ENCODE measurements around the gene SPAG7. TPM values are rescaled to one million over a fixed set of nuclear protein-coding genes. Genes with fewer than 3 reads are reported as not detected.
"Not testable (repeated sequence)": the region's sequence is repeated elsewhere in the genome, so short reads cannot be mapped to it uniquely, and the experiment has no call there.

Gene SPAG7
- total and polyA plus RNA-seq, 4 donors = 38.8 to 109 (median 45.9) TPM

DNA sequence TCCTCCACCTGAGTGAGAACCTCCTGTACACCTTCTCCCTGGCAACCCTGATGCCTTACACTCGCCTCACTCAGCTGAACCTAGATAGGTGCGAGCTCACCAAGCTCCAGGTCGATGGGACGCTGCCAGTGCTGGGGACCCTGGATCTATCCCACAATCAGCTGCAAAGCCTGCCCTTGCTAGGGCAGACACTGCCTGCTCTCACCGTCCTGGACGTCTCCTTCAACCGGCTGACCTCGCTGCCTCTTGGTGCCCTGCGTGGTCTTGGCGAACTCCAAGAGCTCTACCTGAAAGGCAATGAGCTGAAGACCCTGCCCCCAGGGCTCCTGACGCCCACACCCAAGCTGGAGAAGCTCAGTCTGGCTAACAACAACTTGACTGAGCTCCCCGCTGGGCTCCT lies 34.9 kb downstream of the SPAG7 start:
- ATAC-seq (ENCODE audit: low FRiP score) = no peak
- 91 to 92% methylated on average over 12 of the region's 12 CpGs for WGBS, 2 donors
- intact Hi-C loops (cut with DNase I) = no loop called here
- Histone ChIP-seq H3K9me3 (ENCODE audit: control insufficient read depth, low read length) (no peaks in the 10 kb centered on the region), H3K27me3 (ENCODE audit: control insufficient read depth in 1 of 2, insufficient read depth in 2 of 2, low read length in 1 of 2) (no peaks in the 10 kb centered on the region), H3K27ac (ENCODE audit: low read depth in 1 of 2, low read length in 2 of 2) (no peak overlapping the region), H3K36me3 (ENCODE audit: control insufficient read depth in 1 of 2, insufficient read depth in 2 of 2, low read length in 1 of 2) (no peaks in the 10 kb centered on the region), H3K4me1 (ENCODE audit: control insufficient read depth in 1 of 2, insufficient read depth in 2 of 2, low read length in 2 of 2) (no peaks in the 10 kb centered on the region), H3K4me3 (ENCODE audit: low read length in 2 of 2) (no peak overlapping the region)
- DNase-seq = no peak

DNA sequence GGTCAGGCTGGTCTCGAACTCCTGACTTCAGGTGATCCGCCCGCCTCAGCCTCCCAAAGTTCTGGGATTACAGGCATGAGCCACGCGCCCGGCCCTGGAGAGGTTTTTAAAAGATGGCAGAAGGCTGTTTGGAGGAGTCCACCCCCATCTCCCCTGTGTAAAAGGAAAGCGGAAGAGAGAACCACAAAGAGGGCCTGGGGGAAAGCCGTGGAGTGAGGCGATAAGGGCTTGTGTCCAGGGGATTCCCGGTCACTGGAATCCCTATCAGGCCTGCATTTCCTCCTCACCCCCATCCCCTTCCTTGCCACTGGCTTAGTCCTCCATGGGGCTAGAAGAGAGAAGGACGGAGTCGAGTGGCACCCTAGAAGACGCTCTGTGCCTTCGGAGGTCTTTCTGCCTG lies 35.7 kb downstream of the SPAG7 start, which contains the start of gene GP1BA:
Gene GP1BA (plus strand): TSS at position 315 of the 400 bp plus-strand sequence. CDS start 328 bp downstream, outside the sequence.
- WGBS, 2 donors = 86 to 89% methylated on average over 14 of the region's 14 CpGs
- no peak within 1 kb of the TSS for H3K4me3 ChIP-seq (ENCODE audit: low read length in 2 of 2)
- H3K4me1 ChIP-seq (ENCODE audit: control insufficient read depth in 1 of 2, insufficient read depth in 2 of 2, low read length in 2 of 2) = no peaks in the 10 kb centered on the region
- no peaks in the 10 kb centered on the region for H3K27me3 ChIP-seq (ENCODE audit: control insufficient read depth in 1 of 2, insufficient read depth in 2 of 2, low read length in 1 of 2)
- intact Hi-C loops (cut with DNase I) = no loop called here
- DNase-seq (no peak), ATAC-seq (ENCODE audit: low FRiP score) (no peak)
- H3K36me3 ChIP-seq (ENCODE audit: control insufficient read depth in 1 of 2, insufficient read depth in 2 of 2, low read length in 1 of 2) = no peaks in the 10 kb centered on the region
- no peak within 1 kb of the TSS for H3K27ac ChIP-seq (ENCODE audit: low read depth in 1 of 2, low read length in 2 of 2)
- H3K9me3 ChIP-seq (ENCODE audit: control insufficient read depth, low read length) = no peaks in the 10 kb centered on the region

DNA sequence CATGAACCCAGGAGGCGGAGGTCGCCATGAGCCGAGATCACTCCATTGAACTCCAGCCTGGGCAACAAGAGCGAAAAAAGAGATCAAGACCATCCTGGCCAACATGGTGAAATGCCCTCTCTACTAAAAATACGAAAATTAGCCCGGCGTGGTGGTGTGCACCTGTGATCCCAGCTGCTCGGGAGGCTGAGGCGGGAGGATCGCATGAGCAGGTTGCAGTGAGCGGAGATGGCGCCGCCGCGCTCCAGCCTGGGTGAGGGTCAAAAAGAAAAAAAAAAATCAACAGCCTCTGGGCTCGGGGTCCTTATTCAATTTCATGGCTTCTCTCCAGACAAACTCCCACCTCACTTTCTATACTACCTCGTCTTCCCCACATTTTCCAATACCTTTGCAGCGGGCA lies 38.7 kb downstream of the SPAG7 start:
- Histone ChIP-seq H3K4me3 (ENCODE audit: low read length in 2 of 2) (no peak overlapping the region), H3K4me1 (ENCODE audit: control insufficient read depth in 1 of 2, insufficient read depth in 2 of 2, low read length in 2 of 2) (no peaks in the 10 kb centered on the region), H3K27me3 (ENCODE audit: control insufficient read depth in 1 of 2, insufficient read depth in 2 of 2, low read length in 1 of 2) (no peaks in the 10 kb centered on the region), H3K36me3 (ENCODE audit: control insufficient read depth in 1 of 2, insufficient read depth in 2 of 2, low read length in 1 of 2) (no peaks in the 10 kb centered on the region), H3K9me3 (ENCODE audit: control insufficient read depth, low read length) (no peaks in the 10 kb centered on the region), H3K27ac (ENCODE audit: low read depth in 1 of 2, low read length in 2 of 2) (no peak overlapping the region)
- no peak for DNase-seq
- intact Hi-C loops (cut with DNase I) = no loop called here
- ATAC-seq (ENCODE audit: low FRiP score) = no peak
- WGBS, 2 donors = 95 to 98% methylated on average over 18 of the region's 18 CpGs

DNA sequence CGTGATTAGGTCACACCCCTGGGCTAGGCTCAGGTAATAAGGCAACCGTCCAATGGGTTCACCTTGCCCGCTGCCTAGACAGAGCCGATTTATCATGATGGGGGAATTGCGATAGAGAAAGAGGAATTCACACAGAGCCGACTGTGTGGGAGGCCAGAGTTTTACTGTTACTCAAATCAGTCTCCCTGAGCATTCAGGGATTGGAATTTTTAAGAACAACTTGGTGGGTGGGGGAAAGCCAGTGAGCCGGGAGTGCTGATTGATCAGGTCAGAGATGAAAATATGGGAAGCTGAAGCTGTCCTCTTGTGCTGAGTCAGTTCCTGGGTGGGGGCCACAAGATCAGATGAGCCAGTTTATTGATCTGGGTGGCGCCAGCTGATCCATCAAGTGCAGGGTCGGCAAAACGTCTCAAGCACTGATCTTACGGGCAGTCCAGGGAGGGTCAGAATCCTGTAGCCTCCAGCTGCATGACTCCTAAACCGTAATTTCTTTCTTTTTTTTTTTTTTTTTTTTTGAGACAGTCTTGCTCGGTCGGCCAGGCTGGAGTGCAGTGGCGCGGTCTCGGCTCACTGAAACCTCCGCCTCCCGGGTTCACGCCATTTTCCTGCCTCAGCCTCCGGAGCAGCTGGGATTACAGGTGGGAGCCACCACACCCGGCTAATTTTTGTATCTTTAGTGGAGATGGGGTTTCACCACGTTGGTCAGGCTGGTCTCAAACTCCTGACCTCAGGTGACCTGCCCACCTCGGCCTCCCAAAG lies 40.9 kb downstream of the SPAG7 start:
- H3K4me3 ChIP-seq (ENCODE audit: low read length in 2 of 2); DNase-seq; H3K27me3 ChIP-seq (ENCODE audit: control insufficient read depth in 1 of 2, insufficient read depth in 2 of 2, low read length in 1 of 2); H3K4me1 ChIP-seq (ENCODE audit: control insufficient read depth in 1 of 2, insufficient read depth in 2 of 2, low read length in 2 of 2); H3K9me3 ChIP-seq (ENCODE audit: control insufficient read depth, low read length); H3K27ac ChIP-seq (ENCODE audit: low read depth in 1 of 2, low read length in 2 of 2); H3K36me3 ChIP-seq (ENCODE audit: control insufficient read depth in 1 of 2, insufficient read depth in 2 of 2, low read length in 1 of 2); intact Hi-C loops (cut with DNase I); ATAC-seq (ENCODE audit: low FRiP score): not testable (repeated sequence)
- 79 to 83% methylated on average over 23 to 24 of the region's 24 CpGs for WGBS, 2 donors

GRCh38 chr17:4921320-4921719 lies 46.3 kb downstream of the SPAG7 start:
- whole genome bisulfite sequencing, 2 donors = 93 to 95% methylated on average over 4 of the region's 4 CpGs
- Histone ChIP-seq H3K36me3 (ENCODE audit: control insufficient read depth in 1 of 2, insufficient read depth in 2 of 2, low read length in 1 of 2) (no peaks in the 10 kb centered on the region), H3K27ac (ENCODE audit: low read depth in 1 of 2, low read length in 2 of 2) (no peak overlapping the region), H3K4me1 (ENCODE audit: control insufficient read depth in 1 of 2, insufficient read depth in 2 of 2, low read length in 2 of 2) (no peaks in the 10 kb centered on the region), H3K4me3 (ENCODE audit: low read length in 2 of 2) (no peak overlapping the region), H3K27me3 (ENCODE audit: control insufficient read depth in 1 of 2, insufficient read depth in 2 of 2, low read length in 1 of 2) (no peaks in the 10 kb centered on the region), H3K9me3 (ENCODE audit: control insufficient read depth, low read length) (no peaks in the 10 kb centered on the region)
- ATAC-seq (ENCODE audit: low FRiP score) (no peak), DNase-seq (no peak)
- intact Hi-C loops (cut with DNase I) = no loop called here

DNA sequence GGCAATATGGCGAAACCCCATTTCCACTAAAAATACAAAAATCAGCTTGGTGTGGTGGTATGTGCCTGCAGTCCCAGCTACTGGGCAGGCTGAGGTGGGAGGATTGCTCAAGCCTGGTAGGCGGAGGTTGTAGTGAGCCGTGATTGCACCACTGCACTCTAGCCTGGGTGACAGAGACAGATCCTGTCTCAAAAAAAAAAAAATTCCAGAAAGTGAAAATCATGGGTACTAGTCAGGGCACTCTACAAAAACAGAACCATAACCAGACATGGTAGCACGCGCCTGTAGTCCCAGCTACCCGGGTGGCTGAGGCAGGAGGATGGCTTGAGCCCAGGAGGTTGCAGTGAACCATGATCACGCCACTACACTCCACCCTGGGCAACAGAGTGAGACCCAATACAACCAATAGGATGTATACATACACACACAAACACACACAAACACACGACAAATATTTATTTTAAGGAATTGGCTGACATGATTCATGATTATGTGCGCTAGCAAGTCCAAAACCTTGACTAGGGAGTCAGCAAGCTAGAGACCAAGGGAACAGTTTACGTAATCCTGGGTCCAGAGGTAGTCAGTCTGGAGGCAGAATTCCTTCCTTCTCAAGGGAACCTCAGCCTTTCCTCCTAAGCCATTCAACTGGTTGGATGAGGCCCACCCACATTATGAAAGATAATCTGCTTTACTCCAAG lies 47.1 kb downstream of the SPAG7 start:
- H3K9me3 ChIP-seq (ENCODE audit: control insufficient read depth, low read length) = no peaks in the 10 kb centered on the region
- ATAC-seq (ENCODE audit: low FRiP score) (no peak), DNase-seq (peak in 1 of 2 donors; percentile 46)
- no peaks in the 10 kb centered on the region for H3K36me3 ChIP-seq (ENCODE audit: control insufficient read depth in 1 of 2, insufficient read depth in 2 of 2, low read length in 1 of 2)
- intact Hi-C loops (cut with DNase I) = no loop called here
- 81 to 84% methylated on average over 10 of the region's 10 CpGs for WGBS, 2 donors
- H3K27ac ChIP-seq (ENCODE audit: low read depth in 1 of 2, low read length in 2 of 2) = no peak overlapping the region
- no peaks in the 10 kb centered on the region for H3K27me3 ChIP-seq (ENCODE audit: control insufficient read depth in 1 of 2, insufficient read depth in 2 of 2, low read length in 1 of 2)
- H3K4me1 ChIP-seq (ENCODE audit: control insufficient read depth in 1 of 2, insufficient read depth in 2 of 2, low read length in 2 of 2) = no peaks in the 10 kb centered on the region
- no peak overlapping the region for H3K4me3 ChIP-seq (ENCODE audit: low read length in 2 of 2)

DNA sequence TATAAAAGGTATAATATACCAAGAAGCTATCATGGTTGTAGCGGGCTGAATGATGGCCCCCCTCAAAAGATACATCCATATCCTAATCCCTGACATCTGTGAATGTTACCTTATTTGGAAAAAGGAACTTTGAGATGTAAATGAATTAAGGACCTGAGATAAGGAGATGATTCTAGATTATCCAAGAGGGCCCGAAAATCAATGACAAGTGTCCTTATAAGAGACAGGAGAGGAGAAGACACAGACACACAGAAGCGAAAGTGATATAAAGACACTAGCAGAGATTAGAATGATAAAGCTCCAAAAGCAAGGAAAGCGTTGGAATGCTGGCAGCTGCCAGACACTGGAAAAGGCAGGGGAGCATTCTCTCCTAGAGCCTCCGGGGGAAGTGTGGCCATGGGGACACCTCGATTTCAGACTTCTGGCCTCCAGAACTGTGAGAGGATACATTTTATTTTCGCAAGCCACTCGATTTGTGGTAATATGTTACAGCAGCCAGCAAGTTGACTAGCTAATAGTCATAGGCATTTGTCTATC lies 48.0 kb downstream of the SPAG7 start:
- 72 to 77% methylated on average over 8 of the region's 8 CpGs for WGBS, 2 donors
- ATAC-seq (ENCODE audit: low FRiP score) (no peak), DNase-seq (no peak)
- Histone ChIP-seq H3K9me3 (ENCODE audit: control insufficient read depth, low read length) (no peaks in the 10 kb centered on the region), H3K4me1 (ENCODE audit: control insufficient read depth in 1 of 2, insufficient read depth in 2 of 2, low read length in 2 of 2) (no peaks in the 10 kb centered on the region), H3K4me3 (ENCODE audit: low read length in 2 of 2) (no peak overlapping the region), H3K27ac (ENCODE audit: low read depth in 1 of 2, low read length in 2 of 2) (no peak overlapping the region), H3K27me3 (ENCODE audit: control insufficient read depth in 1 of 2, insufficient read depth in 2 of 2, low read length in 1 of 2) (no peaks in the 10 kb centered on the region), H3K36me3 (ENCODE audit: control insufficient read depth in 1 of 2, insufficient read depth in 2 of 2, low read length in 1 of 2) (no peaks in the 10 kb centered on the region)
- intact Hi-C loops (cut with DNase I) = no loop called here

DNA sequence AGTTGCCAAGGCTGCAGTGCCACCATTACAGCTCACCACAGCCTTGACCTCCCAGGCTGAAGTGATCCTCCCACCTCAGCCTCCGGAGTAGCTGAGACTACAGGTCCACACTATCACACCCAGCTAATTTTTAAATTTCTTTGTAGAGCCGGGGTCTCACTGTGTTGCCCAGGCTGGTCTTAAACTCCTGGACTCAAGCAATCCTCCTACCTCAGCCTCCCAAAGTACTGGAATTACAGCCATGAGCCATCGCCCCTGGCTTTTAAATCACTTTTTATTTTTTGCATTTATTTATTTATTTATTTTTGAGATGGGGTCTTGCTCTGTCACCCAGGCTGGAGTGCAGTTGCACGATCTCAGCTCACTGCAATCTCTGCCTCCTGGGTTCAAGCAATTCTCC lies 53.1 kb downstream of the SPAG7 start:
- H3K9me3 ChIP-seq (ENCODE audit: control insufficient read depth, low read length); H3K27ac ChIP-seq (ENCODE audit: low read depth in 1 of 2, low read length in 2 of 2); intact Hi-C loops (cut with DNase I); H3K4me1 ChIP-seq (ENCODE audit: control insufficient read depth in 1 of 2, insufficient read depth in 2 of 2, low read length in 2 of 2); H3K4me3 ChIP-seq (ENCODE audit: low read length in 2 of 2); H3K27me3 ChIP-seq (ENCODE audit: control insufficient read depth in 1 of 2, insufficient read depth in 2 of 2, low read length in 1 of 2); H3K36me3 ChIP-seq (ENCODE audit: control insufficient read depth in 1 of 2, insufficient read depth in 2 of 2, low read length in 1 of 2); DNase-seq; ATAC-seq (ENCODE audit: low FRiP score): not testable (repeated sequence)
- WGBS, 2 donors = 89 to 90% methylated on average over 4 of the region's 4 CpGs

GRCh38 chr17:4913994-4914393 lies 53.6 kb downstream of the SPAG7 start:
- no peak overlapping the region for H3K4me3 ChIP-seq (ENCODE audit: low read length in 2 of 2)
- H3K9me3 ChIP-seq (ENCODE audit: control insufficient read depth, low read length) = no peaks in the 10 kb centered on the region
- intact Hi-C loops (cut with DNase I) = no loop called here
- no peaks in the 10 kb centered on the region for H3K36me3 ChIP-seq (ENCODE audit: control insufficient read depth in 1 of 2, insufficient read depth in 2 of 2, low read length in 1 of 2)
- H3K27me3 ChIP-seq (ENCODE audit: control insufficient read depth in 1 of 2, insufficient read depth in 2 of 2, low read length in 1 of 2) = no peaks in the 10 kb centered on the region
- H3K4me1 ChIP-seq (ENCODE audit: control insufficient read depth in 1 of 2, insufficient read depth in 2 of 2, low read length in 2 of 2) = no peaks in the 10 kb centered on the region
- DNase-seq = no peak
- WGBS, 2 donors = 58 to 65% methylated on average over 1 of the region's 1 CpG
- no peak for ATAC-seq (ENCODE audit: low FRiP score)
- no peak overlapping the region for H3K27ac ChIP-seq (ENCODE audit: low read depth in 1 of 2, low read length in 2 of 2)
